KMS-11 (cell line): Measurements from ENCODE around the gene TCF7L2.

Experiments used
- H2AFZ ChIP-seq: fragments of 200-600 bp; sonication (generic); 2 replicates; pipeline ENCODE4 v1.6.1; 2016; ENCODE audit warnings: antibody characterized with exemption, mixed run types, low read depth
- H3K27ac ChIP-seq: fragments of 200-600 bp; sonication (generic); 2 replicates; pipeline ENCODE4 v1.6.1; 2016; ENCODE audit warnings: mild to moderate bottlenecking, mixed run types
- H3K27me3 ChIP-seq: fragments of 200-600 bp; sonication (generic); 2 replicates; pipeline ENCODE4 v1.6.1; 2017; ENCODE audit warnings: mild to moderate bottlenecking, low read depth, mixed run types, moderate library complexity; ENCODE audit not compliant: insufficient read depth
- H3K36me3 ChIP-seq: fragments of 200-600 bp; sonication (generic); 2 replicates; pipeline ENCODE4 v1.6.1; 2017; ENCODE audit warnings: mild to moderate bottlenecking, mixed run types; ENCODE audit not compliant: insufficient read depth
- H3K4me1 ChIP-seq: fragments of 200-600 bp; sonication (generic); 2 replicates; pipeline ENCODE4 v1.6.1; 2016; ENCODE audit warnings: mild to moderate bottlenecking, low read depth, mixed run types; ENCODE audit not compliant: poor library complexity, severe bottlenecking
- H3K4me2 ChIP-seq: fragments of 200-600 bp; sonication (generic); 2 replicates; pipeline ENCODE4 v1.7.0; 2016; ENCODE audit warnings: mild to moderate bottlenecking, mixed run types
- H3K4me3 ChIP-seq: fragments of 200-600 bp; sonication (generic); IDR thresholded peaks from 2 replicates; pipeline ENCODE4 v1.6.1; 2017; ENCODE audit warnings: low read depth, low read length, mixed read lengths; ENCODE audit not compliant: insufficient read depth
- H3K79me2 ChIP-seq: fragments of 200-600 bp; sonication (generic); 2 replicates; pipeline ENCODE4 v1.6.1; 2016; ENCODE audit warnings: low read depth, mixed run types; ENCODE audit not compliant: insufficient read depth
- H3K9ac ChIP-seq: fragments of 200-600 bp; sonication (generic); 2 replicates; pipeline ENCODE4 v1.6.1; 2016; ENCODE audit warnings: mild to moderate bottlenecking, mixed run types
- H4K20me1 ChIP-seq: fragments of 200-600 bp; sonication (generic); 2 replicates; pipeline ENCODE4 v1.6.1; 2016; ENCODE audit warnings: mild to moderate bottlenecking, mixed run types; ENCODE audit not compliant: insufficient read depth
- CTCF ChIP-seq: fragments of 200-600 bp; sonication (generic); conservative IDR thresholded peaks from 2 replicates; pipeline ENCODE4 v1.6.1; 2017; ENCODE audit warnings: low read depth, mild to moderate bottlenecking, antibody characterized with exemption, low read length, moderate library complexity, mixed read lengths

Gene TCF7L2

GRCh38 chr10:113015201-113015600 is 65.2 kb downstream of the TCF7L2 start:
- TF ChIP-seq CTCF = no peak
- no peaks in the 10 kb centered on the region for H3K4me1 ChIP-seq

GRCh38 chr10:113017376-113017775 is 67.3 kb downstream of the TCF7L2 start:
- Histone ChIP-seq H3K79me2 (no peaks in the 10 kb centered on the region), H3K4me1 (no peaks in the 10 kb centered on the region), H4K20me1 (no peaks in the 10 kb centered on the region), H3K4me3 (no peak overlapping the region), H2AFZ (no peak overlapping the region), H3K4me2 (no peak overlapping the region), H3K36me3 (no peaks in the 10 kb centered on the region), H3K9ac (no peak overlapping the region), H3K27me3 (no peaks in the 10 kb centered on the region), H3K27ac (no peak overlapping the region)
- TF ChIP-seq CTCF = no peak

More at GRCh38 chr10:113015201-113015600, 65.2 kb downstream of the TCF7L2 start:
- Histone ChIP-seq H4K20me1 (no peaks in the 10 kb centered on the region), H3K27ac (no peak overlapping the region), H2AFZ (no peak overlapping the region), H3K79me2 (no peaks in the 10 kb centered on the region), H3K4me2 (no peak overlapping the region), H3K36me3 (no peaks in the 10 kb centered on the region), H3K9ac (no peak overlapping the region), H3K4me3 (no peak overlapping the region), H3K27me3 (no peaks in the 10 kb centered on the region)

- no peaks in the 10 kb centered on the region for H3K79me2 ChIP-seq
- no peaks in the 10 kb centered on the region for H3K4me1 ChIP-seq
- no peak overlapping the region for H3K4me3 ChIP-seq
These were observed 68.0 kb downstream of the TCF7L2 start for GRCh38 chr10:113018034-113018433.

GRCh38 chr10:113019096-113019495 is 69.0 kb downstream of the TCF7L2 start:
- Histone ChIP-seq H3K4me1 (no peaks in the 10 kb centered on the region), H4K20me1 (no peaks in the 10 kb centered on the region), H2AFZ (no peak overlapping the region), H3K79me2 (no peaks in the 10 kb centered on the region), H3K9ac (no peak overlapping the region), H3K4me2 (no peak overlapping the region), H3K4me3 (no peak overlapping the region), H3K27ac (no peak overlapping the region), H3K36me3 (no peaks in the 10 kb centered on the region), H3K27me3 (no peaks in the 10 kb centered on the region)
- TF ChIP-seq CTCF = no peak

More at GRCh38 chr10:113018034-113018433, 68.0 kb downstream of the TCF7L2 start:
- no peaks in the 10 kb centered on the region for H4K20me1 ChIP-seq
- no peak overlapping the region for H2AFZ ChIP-seq
- no peak overlapping the region for H3K9ac ChIP-seq
- no peak for TF ChIP-seq CTCF
- no peaks in the 10 kb centered on the region for H3K36me3 ChIP-seq
- H3K27ac ChIP-seq = no peak overlapping the region
- H3K4me2 ChIP-seq = no peak overlapping the region
- no peaks in the 10 kb centered on the region for H3K27me3 ChIP-seq
